GM19463 (cell line): Measurements from ENCODE around the gene DCX.

Experiments
- ATAC-seq: cut with Tn5 transposase; IDR thresholded peaks from one replicate; pipeline ENCODE4 v1.9.1; 2021; ENCODE audit warnings: mild to moderate bottlenecking, moderate library complexity; ENCODE audit not compliant: unreplicated experiment

DCX gene

DNA sequence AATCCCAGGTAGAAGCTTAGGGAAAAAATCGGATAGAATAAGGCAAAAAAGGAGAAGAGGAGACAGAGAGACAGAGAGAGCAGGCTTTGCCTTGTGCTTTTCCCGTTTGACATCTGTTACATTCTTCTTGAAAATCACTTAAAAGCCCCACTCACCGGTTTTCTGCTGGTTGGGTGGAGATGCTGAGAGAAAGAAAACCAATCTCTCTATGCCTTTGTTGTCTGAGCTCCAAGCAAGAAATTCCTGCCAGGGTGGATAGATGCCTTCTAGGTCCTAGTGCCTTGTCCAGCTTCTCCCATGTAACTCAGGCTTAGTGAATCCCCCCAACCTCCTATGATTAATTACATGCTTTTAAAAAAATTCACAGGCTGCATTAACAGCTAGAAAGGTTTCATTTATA, at the start of gene DCX:
DCX (minus strand) TSS at position 210 of the 400 bp plus-strand sequence. CDS start 1,794 bp downstream, outside the sequence.
- ATAC-seq: no peak

DNA sequence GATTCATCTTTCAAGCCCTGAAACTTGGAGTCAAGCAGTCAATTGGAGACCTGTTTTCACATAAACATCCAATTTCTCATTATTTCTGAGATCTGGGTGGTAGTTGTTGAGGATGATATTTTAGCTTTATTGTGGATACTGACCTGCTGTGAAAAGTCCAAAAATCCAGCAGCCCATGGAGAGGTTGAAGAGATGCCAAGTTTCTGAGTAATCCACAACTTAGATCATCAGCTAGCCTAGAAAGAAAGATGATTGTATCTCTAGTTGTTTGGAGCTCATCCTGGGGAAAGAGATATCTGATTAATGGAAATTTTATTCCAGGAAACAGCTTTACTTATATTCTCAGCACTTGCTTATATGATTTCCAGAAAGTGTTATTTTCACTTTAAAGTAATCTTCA, 48.6 kb upstream of the DCX start:
- no peak for ATAC-seq

DNA sequence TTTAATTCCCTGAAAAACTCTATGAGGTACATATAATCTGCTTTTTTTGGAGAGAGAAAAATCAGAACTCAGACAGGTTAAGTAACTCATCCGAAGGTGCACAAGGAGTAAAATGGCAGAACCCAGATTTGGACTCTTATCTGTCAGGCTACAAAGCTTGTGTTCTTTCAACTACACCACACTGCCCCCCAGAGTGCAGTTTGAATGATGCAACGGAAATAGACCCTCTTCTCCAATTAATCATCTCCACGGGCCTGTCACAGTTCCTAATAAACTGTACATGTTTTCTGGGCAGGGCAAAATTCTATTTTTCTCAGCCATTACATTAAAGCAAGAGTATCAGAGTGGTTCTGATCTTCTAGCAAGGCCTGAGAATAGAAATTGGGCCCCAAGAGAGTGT, 35.3 kb upstream of the DCX start:
- peak; percentile 87 for ATAC-seq

DNA sequence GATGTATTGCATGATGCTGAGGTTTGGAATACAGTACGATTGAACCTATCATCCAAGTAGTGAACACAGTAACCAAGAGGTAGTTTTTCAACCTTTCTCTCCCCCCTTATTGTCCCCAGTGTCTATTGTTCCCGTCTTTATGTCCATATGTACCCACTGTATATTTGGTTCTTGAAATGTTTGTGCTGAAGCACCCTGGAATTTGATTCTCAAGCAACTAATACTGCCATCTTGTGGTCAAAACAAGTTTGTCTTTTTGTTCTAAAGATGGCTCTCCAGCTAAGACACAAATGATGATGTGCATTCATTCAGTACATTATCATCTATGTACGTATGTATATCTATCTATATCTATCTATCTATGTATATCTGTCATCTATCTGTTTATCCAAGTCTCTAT, 33.5 kb upstream of the DCX start:
- no peak for ATAC-seq

DNA sequence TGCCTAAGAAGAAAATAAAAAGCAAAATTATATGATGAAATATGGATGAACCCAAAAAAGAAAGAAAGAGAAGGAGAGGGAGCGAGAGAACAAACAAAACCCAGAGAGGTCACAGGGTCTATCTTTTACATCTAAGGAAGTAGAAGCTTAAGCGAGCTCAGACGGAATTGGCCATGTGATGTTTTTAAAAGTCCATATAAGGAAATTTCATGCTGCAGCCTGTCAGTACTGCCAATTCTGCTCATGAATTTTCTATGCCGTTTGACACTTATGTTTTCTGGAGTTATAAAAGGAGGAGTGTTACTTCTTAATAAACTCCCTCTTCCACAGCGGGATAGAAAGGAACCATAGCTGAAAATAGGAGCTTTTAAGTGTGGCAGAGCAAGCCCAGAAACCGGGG, 32.9 kb upstream of the DCX start:
- no peak for ATAC-seq

DNA sequence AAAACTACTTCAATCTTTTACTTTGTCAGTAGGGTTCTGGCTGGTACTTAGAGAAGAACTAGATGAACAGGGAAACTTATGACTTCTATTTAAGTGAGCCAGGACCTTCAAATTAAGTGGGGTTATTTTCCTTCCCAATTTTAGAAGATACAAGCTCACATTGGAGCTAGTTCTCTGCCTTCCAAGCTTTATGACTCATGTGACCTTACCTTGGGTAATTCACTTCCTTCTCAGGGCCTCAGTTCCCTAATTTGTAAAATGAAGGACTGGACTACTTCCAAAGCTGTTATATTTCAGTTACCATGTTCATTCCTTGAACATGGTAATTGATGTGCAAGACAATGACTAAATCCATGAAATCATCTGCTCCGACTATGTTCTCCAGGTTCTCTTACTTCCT, 32.0 kb upstream of the DCX start:
- no peak for ATAC-seq

DNA sequence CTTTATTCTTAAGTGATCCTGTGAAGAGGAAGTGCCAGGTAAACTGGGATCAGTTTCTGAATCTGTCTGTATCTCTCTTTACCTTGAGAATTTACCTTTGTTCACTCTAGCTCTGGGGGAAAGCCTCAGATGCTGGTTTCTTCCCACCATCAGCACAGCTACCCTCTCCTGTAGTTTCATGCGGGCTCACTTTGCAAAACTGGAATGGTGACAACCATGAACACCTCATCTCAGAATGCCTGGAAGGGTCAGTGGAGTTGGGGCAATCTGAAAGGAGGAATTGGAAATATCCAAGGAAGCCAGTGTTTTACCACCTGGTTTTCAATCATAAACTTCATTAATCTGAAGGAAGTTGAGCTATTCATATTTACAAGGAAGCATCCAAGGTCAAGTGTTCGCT, 30.8 kb upstream of the DCX start:
- ATAC-seq: no peak

DNA sequence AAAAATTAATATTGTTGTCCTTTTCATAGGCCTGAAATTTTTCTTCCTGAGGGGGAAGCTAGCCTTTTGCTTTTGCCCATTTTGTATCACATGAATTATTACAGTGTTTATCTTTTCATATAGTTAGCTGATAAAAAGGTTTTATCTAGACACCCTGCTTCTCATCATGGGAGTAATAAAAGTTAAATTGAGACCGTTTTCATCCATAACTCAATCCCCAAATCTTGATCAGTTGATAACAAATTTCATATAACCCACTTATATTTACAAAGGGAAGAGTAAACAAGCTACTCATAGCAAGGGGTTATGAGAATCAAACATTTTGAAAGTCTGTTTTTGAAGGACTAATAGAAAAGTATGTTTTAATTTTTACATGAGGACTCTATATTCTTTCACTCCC, 23.5 kb upstream of the DCX start:
- ATAC-seq: no peak

DNA sequence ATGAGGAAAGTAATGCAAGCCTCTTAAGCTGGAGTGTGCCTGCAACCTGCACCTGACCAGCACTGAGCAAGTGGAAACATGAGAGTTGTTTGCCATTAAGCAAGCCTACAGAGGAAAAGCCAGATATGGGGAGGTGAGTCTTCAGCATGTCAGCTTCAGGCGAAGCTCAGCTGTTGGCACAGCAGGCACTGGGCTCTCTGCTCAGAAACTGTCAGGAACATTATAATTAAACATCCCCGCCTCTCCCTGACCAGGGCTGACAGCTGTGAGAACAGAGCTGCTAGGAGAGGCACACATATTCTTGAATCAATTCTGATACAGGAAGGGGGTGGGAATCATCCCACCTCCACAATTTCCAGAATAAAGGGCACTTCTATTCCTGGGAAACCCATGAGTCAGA, 19.0 kb upstream of the DCX start:
- no peak for ATAC-seq

DNA sequence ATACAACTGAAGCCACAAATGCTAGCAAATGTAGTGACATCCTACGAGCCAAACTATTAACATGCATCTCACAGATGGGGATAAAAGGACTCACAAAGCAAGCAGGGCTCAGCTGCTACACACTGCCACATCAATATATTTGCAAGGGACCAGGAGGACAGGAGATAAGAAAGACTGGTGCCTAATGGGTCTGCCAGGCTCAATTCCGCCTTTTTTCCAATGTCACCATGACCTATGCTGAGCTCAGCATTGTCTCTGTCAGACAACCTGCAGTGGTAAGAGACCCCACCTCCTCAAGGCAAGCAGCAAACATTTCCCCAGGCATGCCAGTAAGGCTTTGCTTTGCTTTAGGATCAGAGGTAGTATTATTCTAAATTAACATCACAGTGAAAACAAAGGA, 435 bp downstream of the DCX start:
- no peak for ATAC-seq

DNA sequence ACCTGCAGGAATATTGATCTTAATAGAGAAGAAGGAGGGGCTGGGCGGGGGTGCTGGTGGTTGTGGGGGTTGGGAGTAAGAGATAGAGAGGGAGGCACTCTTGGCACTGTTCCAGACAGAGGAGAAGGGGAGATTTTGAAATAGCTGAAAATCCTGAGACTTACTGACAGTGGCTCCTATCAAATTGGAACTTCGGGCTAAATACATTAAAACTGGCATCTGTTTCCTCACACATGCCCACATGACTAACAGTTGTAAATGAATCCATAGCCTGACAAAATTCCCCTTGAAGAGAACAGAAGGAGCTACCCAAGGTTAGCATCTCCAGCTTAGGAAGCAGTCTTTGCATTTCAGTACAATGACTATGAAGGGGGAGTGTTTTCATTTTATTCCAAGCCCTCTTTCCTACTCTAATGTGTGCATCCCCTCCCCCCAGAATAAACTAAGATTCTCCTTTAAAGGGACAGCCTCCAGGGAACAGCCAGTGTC, 1.4 kb downstream of the DCX start:
- ATAC-seq: no peak

DNA sequence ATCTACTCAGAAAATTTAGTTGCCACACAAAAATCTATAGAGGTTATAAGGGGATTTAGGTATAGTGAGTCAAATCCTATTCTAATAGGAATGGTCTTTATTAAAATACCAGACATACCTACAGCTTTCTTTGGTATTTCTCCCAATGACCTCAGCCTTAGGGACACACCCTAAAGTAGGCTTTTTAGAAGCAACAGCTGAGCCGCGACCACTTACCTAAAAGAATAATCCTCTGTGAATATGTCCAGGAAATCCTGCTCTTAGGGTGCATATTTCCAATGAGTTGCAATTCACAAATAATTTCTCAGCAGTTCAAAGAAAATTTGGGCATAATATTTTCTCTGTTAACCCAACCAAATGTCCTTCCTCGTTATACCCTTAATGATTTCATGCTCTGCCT, 2.7 kb downstream of the DCX start:
- no peak for ATAC-seq

DNA sequence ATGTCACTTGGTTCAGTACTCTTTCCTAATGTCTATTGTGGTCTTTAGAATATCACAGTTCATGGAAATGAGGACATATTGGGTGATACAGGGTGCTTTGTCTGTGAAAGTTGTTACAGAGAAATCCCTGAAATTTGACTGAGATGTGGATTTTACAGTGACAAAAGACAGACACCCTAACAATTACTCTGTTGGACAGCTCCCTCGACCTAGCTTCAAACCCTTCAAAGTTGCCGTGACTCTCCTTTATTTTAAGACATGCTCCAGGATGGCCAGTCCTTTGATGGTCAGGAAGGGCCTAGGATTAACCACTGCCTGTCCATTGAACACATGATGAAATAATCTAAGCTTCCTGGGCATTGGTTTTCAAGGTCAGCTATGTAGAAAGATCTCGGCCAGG, 4.0 kb downstream of the DCX start:
- no peak for ATAC-seq

DNA sequence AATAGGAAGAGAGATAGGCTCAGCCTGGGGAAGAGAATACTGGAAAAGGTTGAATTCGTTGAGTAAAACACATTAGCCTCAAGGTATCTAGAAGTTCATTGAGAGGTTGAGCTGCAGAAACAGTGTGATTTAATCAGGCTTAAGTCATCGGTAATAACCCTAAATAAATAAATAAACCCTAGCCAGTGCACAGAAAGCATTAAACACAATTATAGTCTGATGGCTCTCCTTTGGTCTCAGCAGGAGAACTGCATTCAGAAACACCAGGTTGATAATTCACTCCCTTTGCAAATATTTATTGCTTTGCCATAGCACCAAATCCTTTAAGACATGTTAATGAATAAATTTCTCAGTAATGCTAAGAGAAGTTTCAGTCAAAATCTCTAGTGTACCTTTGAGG, 9.6 kb downstream of the DCX start:
- ATAC-seq: no peak

DNA sequence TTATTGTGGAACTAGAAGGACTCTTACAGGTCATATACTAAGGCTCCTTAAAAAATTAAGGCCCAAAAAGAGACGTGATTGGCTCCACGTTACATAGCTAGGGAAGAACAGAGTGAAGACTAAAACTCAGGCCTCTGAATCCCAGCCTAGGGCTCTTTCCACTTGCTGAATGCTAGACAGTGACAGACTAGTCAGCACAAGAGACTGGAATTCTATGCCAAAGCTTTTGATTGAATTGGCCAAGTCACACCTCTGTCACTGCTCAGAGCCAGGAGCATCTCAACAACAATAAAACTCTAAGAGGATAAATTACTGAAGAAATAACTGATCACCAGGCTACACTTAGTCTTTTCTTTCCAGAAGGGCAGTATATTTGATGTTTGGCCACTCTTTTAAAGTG, 16.8 kb downstream of the DCX start:
- ATAC-seq: no peak

DNA sequence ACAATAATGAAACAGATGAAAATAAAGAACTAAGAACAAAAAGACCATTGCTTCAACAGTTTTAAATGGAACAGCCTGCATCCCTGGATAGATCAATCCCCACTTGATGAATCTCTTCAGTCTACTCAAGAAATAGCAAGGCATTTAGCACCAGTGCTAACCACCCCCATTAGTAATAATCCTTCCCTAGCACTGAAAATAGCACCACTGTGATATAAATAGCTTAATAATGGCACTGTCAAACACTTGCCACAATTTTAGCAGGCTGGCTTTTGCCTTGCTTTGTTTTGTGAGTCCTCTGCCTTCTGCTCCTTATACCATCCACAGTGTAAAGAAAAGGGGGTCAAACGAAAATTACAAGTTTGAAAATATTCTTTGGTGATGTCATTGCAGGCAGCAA, 17.4 kb downstream of the DCX start:
- no peak for ATAC-seq

DNA sequence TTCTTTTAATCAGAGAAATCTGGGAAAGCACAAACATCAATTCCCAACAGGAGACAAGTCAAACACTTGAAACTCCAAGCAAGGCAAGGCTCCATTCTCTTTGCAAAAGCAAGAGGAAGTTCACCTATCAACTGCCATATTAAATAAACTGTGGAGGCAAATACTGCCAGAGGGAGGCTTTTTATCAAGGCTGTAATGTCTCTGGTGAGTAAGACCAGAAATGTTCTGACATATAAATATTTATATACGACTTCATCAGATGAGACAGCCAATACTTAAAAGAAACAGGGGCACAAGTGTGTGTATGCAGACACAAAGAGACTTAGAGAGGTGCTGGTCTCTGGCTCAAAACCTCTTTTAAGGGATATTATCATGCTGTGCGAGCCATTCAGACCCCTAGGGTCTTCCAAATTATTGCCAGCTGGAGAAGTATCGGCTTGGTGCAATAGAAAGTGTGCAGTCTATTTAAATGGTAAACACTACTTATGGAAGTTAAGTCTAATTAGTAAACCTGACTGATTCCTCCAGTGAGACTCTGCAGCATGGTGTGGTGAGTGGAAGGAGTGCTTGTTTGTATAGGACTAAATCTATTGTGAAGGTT, 24.4 kb downstream of the DCX start:
- no peak for ATAC-seq

DNA sequence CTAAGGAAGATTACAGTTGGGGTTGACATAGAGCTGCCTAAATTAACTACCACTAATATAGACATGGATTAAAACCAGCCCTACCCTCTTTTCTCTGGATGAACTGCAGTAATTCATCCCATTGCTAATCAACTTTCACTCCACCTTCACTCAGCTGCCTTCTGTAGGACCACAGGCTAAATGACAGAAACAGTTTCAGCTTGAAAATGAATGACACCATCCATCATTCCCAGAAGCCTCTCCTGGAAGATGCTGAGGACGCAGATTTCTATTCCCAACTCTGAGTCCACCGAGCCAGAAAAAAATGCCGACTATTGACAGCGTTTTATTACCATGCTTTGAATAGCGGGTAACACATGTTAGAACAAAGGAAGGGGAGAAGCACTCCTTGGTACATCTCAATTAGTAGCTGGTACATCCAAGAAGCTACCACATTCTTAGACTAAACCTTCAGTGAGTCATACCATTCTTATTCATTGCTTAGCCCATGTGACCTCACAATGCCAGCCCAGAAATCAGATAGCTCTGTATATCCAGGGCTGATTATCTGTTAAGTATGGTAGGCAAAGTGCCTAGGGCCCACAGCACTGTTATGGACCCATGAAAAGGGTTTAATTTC, 25.3 kb downstream of the DCX start:
- ATAC-seq: no peak

DNA sequence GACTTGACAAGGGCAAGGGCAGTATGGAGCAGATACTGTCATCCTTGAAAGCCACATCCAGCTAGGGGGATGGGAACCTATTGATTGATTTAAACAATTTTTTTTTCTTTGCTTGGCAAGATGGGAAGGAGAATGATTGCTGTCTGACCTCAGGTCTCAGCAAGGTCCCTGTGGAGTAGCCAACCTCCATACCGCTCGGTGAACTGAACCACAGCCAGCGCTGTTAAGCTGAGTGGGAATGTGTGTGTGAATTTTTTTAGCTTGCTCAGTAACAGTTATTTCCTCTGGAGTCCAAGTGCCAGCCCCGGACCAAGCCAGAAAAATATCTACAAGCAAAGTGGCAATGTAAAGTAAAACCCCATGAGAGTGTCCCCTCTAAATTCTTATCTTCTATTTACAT, 25.9 kb downstream of the DCX start:
- no peak for ATAC-seq

DNA sequence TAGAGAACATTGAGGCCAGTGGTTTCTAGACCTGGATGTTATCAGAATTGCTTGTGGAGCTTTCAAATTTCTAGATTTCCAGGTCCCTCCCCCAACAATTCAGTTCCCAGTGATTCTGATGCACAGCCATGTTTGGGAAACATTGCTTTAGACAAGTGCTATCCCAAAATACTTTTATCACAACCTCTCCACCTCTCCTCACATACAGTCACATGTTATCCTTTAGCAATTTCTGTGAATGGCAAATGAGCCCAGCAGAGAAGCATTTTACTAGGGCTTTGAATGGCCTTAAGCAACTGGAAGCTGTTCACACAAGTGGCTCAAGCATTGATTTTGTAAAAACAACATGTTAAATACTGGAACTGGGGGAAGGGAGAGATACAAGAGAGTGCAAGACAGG, 29.7 kb downstream of the DCX start:
- no peak for ATAC-seq

DNA sequence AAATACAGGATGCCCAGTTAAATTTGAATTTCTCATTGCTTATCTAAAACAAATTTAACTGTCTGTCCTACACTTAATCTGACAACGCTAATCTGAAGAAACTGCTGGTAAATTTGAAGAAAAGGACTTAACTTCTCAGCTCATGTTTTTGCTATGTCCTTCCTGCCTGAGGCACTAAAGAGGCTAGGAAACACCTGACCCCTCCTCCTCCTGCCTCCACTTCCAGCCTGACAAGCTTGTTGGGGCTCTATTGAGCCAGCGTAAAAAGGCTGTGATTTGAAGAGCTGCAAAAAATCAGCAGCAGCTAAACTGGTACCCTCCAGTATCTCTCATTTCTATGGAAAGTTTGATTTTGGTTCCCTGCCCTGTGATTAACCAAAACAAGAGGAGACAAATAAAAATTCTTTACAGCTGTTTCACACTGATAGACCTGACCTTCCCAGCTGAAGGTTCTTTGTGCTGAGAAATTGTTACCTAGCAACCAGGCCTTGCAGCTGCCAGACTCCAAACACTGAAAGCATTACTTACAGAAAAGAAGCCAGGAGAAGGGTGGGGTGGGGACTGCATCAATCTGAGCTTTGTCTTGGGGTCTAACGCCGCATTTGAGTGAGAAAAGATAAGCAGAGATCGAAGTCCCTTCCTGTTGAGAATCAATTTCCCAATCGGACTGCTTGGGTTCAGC, 35.0 kb downstream of the DCX start:
- ATAC-seq: no peak

DNA sequence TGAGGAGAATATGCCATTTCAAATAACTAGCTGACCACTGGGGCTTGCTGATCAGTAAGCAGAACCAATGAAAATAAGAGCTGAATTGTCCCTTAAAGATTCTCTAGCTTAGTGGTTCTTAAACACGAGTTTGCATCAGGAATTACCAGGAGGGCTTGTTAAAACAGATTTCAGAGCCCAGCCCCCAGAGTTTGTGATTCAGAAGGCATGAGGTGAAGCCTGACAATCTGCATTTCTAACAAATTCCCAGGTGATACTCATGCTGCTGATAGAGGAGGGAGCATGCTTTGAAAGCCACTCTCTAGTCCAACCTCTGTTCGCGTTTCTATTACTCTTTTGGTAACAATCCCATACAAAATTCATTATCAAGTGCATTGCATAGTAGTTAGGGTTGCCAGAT, 35.5 kb downstream of the DCX start:
- no peak for ATAC-seq

DNA sequence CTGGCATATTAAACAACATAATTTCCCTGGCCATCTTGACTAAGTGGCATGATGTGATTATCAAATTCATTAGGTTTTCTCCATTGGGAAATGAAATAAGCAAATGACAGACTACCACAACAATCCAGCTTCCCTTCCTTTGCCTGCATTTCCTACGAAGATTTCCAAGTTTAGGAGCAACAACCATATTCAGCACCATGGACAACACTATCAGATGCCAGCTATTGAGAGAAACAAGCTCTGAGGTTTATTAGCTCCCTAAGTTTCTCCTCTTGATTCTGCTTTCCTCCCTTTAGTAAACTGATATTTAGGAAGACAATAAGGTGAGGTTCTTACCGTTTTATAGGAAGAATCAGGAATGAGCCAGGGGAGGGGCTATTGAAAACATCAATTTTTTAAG, 36.2 kb downstream of the DCX start:
- ATAC-seq: no peak
